NB4 (cell line): ENCODE data around the gene COL1A2.

Experiments
- CTCF ChIP-seq: IDR thresholded peaks from one replicate; pipeline ENCODE4 v1.5.1; 2012; ENCODE audit warnings: low read depth, low read length
- MAX ChIP-seq: IDR thresholded peaks from 2 replicates; pipeline ENCODE4 v1.6.1; 2011; ENCODE audit warnings: low read depth, low read length
- POLR2A ChIP-seq: IDR thresholded peaks from 2 replicates; pipeline ENCODE4 v1.6.1; 2011; ENCODE audit warnings: mild to moderate bottlenecking; ENCODE audit not compliant: insufficient read length; ENCODE audit errors: extremely low read depth

GRCh38 chr7:94433224-94433623 lies 38.5 kb downstream of the COL1A2 start:
- TF ChIP-seq MAX (no peak), CTCF (no peak), POLR2A (no peak)
